Uterus (tissue), 4 donors: Measurements from ENCODE around the gene VPS26B. TPM values are rescaled to one million over a fixed set of nuclear protein-coding genes. Genes with fewer than 3 reads are reported as not detected.
"Not testable (repeated sequence)": the region's sequence is repeated elsewhere in the genome, so short reads cannot be mapped to it uniquely, and the experiment has no call there.

Source experiments
- DNase-seq, 2 donors: peaks; one replicate each; pipeline ENCODE4 v3.0.0-alpha.2; 2019 to 2020
- H3K27ac ChIP-seq, 2 donors: fragments of 200-600 bp; sonication (generic); 1 replicate in 1 of 2; 2 replicates in 1 of 2; pipeline ENCODE4 v1.5.1; 2016 to 2018
- H3K27me3 ChIP-seq, 2 donors: fragments of 200-600 bp; sonication (generic); one replicate each; pipeline ENCODE4 v1.5.1; 2018 to 2019; ENCODE audit warnings: control low read depth in 1 of 2
- H3K36me3 ChIP-seq, 2 donors: fragments of 200-600 bp; sonication (generic); one replicate each; pipeline ENCODE4 v1.5.1; 2019; ENCODE audit warnings: control low read depth in 1 of 2
- H3K4me1 ChIP-seq, 2 donors: fragments of 200-600 bp; sonication (generic); one replicate each; pipeline ENCODE4 v1.5.1; 2018 to 2019; ENCODE audit warnings: control low read depth in 1 of 2
- H3K4me3 ChIP-seq, 2 donors: fragments of 200-600 bp; sonication (generic); 1 replicate in 1 of 2; 2 replicates in 1 of 2; pipeline ENCODE4 v1.5.1; 2018 to 2019; ENCODE audit warnings: mild to moderate bottlenecking in 1 of 2
- H3K9me3 ChIP-seq, 2 donors: fragments of 200-600 bp; sonication (generic); one replicate each; pipeline ENCODE4 v1.5.1; 2019; ENCODE audit warnings: control low read depth in 1 of 2
- CTCF ChIP-seq, 4 experiments: fragments of 200-600 bp in 2 of 4; fragments of 450-650 bp in 2 of 4; sonication (generic) in 2 of 4; IDR thresholded peaks; one replicate each; pipeline ENCODE4 v1.5.1; 2016 to 2019; ENCODE audit warnings: antibody characterized with exemption in 4 of 4, mild to moderate bottlenecking in 2 of 4, moderate library complexity in 1 of 4
- POLR2A ChIP-seq, 2 donors: fragments of 450-650 bp; IDR thresholded peaks; one replicate each; pipeline ENCODE4 v1.6.1; 2016; ENCODE audit warnings: antibody characterized with exemption in 2 of 2, mild to moderate bottlenecking in 1 of 2, moderate library complexity in 1 of 2
- intact Hi-C: fragments of 100-400 bp; cut with DNase I; formaldehyde crosslinking; loops from one replicate; pipeline ENCODE4 v1.15.1; 2023; ENCODE audit warnings: low total_unique reads
- total RNA-seq, 4 donors: library from RNA; depleted of rRNA in 3 of 4; stranded (reverse); fragments of >200 nt in 3 of 4; gene quantifications; one replicate each; pipeline versions ENCODE4 v1.1.0 to v1.2.4, GENCODE V29; 2014 to 2023
- donor health status: DM: yes; HTN: yes; CAD: no.

VPS26B gene
- 10 to 100 TPM; 10.6 to 46.5 (median 39.8) TPM for total RNA-seq

GRCh38 chr11:134223836-134224709, at the start of gene VPS26B, which contains the start of gene NCAPD3:
VPS26B (plus strand) TSS chr11:134224671; CDS start chr11:134225123, 452 bp downstream.
NCAPD3 (minus strand) TSS chr11:134223967; CDS start chr11:134223926, 41 bp downstream.
- H3K27ac ChIP-seq, result peak within 1 kb of the TSS; percentile 96
- peaks cover 0 to 9% of the 10 kb centered on the region in 2 donors for H3K4me1 ChIP-seq
- no peaks in the 10 kb centered on the region for H3K9me3 ChIP-seq
- intact Hi-C loops, result no loop called here
- H3K27me3 ChIP-seq, result no peaks in the 10 kb centered on the region
- no peaks in the 10 kb centered on the region for H3K36me3 ChIP-seq
- H3K4me3 ChIP-seq, result peak within 1 kb of the TSS; percentile 81 to 98
- peak; percentile 96 to 99 for TF ChIP-seq POLR2A (IDR thresholded peaks at IDR 0.05)
- peak in 1 of 4 experiments; percentile 39 for TF ChIP-seq CTCF (IDR thresholded peaks at IDR 0.05)
- DNase-seq, result peak; percentile 95 to 96

- Histone ChIP-seq H3K9me3 (no peaks in the 10 kb centered on the region), H3K27ac (no peak overlapping the region), H3K36me3 (no peaks in the 10 kb centered on the region), H3K4me1 (no peaks in the 10 kb centered on the region), H3K4me3 (no peak overlapping the region), H3K27me3 (no peaks in the 10 kb centered on the region)
- no peak for DNase-seq
- intact Hi-C loops, result no loop called here
- TF ChIP-seq CTCF (IDR thresholded peaks at IDR 0.05) (no peak), POLR2A (IDR thresholded peaks at IDR 0.05) (no peak)
Measured at GRCh38 chr11:134176284-134176683, 48.2 kb upstream of the VPS26B start.

GRCh38 chr11:134178032-134178674, 46.3 kb upstream of the VPS26B start:
- H3K9me3 ChIP-seq, result no peaks in the 10 kb centered on the region
- H3K27ac ChIP-seq, result no peak overlapping the region
- no peak overlapping the region for H3K4me3 ChIP-seq
- no peaks in the 10 kb centered on the region for H3K4me1 ChIP-seq
- intact Hi-C loops, result no loop called here
- no peaks in the 10 kb centered on the region for H3K27me3 ChIP-seq
- TF ChIP-seq CTCF (IDR thresholded peaks at IDR 0.05) (no peak), POLR2A (IDR thresholded peaks at IDR 0.05) (no peak)
- H3K36me3 ChIP-seq, result no peaks in the 10 kb centered on the region
- DNase-seq, result no peak

DNA sequence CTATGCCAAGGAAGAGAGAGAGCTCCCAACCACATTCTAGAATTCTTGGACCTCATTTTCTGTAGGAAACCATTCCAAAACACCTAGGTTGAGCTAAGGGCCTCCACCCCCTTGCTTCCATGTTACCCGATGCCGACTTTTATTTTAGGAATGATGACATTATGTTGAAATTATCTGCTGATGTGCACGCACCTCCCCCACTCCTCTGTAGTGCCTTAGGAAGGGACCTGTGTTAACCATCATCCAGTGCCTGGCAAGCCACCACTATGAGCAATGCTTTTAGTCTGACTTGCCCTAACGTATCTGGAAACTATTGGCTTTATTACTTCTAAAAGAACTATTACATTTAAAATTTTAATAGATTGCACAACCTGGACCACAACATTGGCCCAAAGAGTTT, 42.8 kb upstream of the VPS26B start:
- Histone ChIP-seq H3K27ac (no peak overlapping the region), H3K27me3 (no peaks in the 10 kb centered on the region), H3K36me3 (no peaks in the 10 kb centered on the region), H3K4me1 (no peaks in the 10 kb centered on the region), H3K4me3 (no peak overlapping the region), H3K9me3 (no peaks in the 10 kb centered on the region)
- intact Hi-C loops, result no loop called here
- no peak for TF ChIP-seq CTCF (IDR thresholded peaks at IDR 0.05)
- TF ChIP-seq POLR2A (IDR thresholded peaks at IDR 0.05), result no peak
- DNase-seq, result no peak

GRCh38 chr11:134188092-134188491, 36.4 kb upstream of the VPS26B start:
- DNase-seq, intact Hi-C loops, H3K36me3 ChIP-seq, H3K4me3 ChIP-seq, H3K27ac ChIP-seq, H3K4me1 ChIP-seq, H3K27me3 ChIP-seq, H3K9me3 ChIP-seq: not testable (repeated sequence)
